GM06990 (cell line): ENCODE data around the gene DDX1.

Experiments
- DNase-seq: peaks from one replicate; pipeline ENCODE4 v3.0.0-alpha.2; 2011; ENCODE audit not compliant: insufficient read length; ENCODE audit errors: extremely low read depth
- H3K27me3 ChIP-seq: replicated peaks from 2 replicates; pipeline ENCODE4 v1.6.0; 2011; ENCODE audit warnings: low read length; ENCODE audit not compliant: control insufficient read depth, insufficient read depth
- H3K36me3 ChIP-seq: 2 replicates; pipeline ENCODE4 v1.5.1; 2011; ENCODE audit warnings: low read length; ENCODE audit not compliant: control insufficient read depth, insufficient read depth
- H3K4me3 ChIP-seq: replicated peaks from 2 replicates; pipeline ENCODE4 v1.5.1; 2011; ENCODE audit warnings: low read depth, mild to moderate bottlenecking, control low read depth, low read length
- CTCF ChIP-seq: IDR thresholded peaks from 2 replicates; pipeline ENCODE4 v1.5.1; 2011; ENCODE audit warnings: low read length, control low read depth, mild to moderate bottlenecking, inconsistent platforms; ENCODE audit not compliant: insufficient read depth, poor library complexity, severe bottlenecking

Gene DDX1

DNA sequence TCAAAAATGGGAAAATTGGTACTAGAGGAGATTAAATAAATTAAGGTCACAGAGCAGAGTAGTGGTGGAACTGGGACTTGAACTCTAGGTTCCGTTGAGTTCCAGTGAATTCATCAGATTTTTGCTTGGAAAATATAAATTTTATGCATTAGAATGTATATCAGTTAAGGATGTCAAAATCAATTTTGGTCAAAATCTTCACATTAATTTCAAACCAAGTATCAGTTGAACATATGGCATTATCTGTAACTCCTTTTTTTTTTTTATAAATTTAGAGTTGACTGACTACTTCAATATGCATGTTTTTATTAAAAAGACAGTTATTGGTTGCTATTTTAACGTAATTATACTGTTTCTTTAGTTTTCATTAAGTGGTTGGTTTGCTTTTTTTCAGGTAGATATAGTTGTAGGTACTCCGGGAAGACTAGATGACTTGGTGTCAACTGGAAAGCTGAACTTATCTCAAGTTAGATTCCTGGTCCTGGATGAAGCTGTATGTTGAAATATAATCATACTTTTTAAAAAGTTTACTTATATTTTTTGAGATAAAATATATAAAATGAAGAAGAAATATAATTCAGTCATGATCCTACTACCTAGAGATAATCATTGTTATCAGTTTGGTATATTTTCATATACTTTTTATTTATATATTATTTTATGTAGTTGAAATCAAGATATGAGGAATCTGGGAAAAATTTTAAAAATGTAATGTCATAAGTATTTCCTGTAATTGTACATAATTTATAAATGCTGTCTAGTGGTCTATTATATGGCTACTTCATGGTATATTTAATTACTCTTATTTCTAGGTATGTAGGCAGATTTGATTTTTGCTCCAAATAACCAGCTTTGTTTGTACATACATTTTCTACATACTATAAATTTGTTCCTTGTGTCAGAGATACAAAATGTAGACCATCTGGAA is 25.4 kb downstream of the DDX1 start:
- no peak for TF ChIP-seq CTCF
- DNase-seq = no peak
- Histone ChIP-seq H3K4me3 (no peak overlapping the region), H3K36me3 (peaks cover 11% of the 10 kb centered on the region), H3K27me3 (no peaks in the 10 kb centered on the region)

GRCh38 chr2:15617778-15618448 is 26.2 kb downstream of the DDX1 start:
- H3K27me3 ChIP-seq = no peaks in the 10 kb centered on the region
- DNase-seq = no peak
- H3K36me3 ChIP-seq = peaks cover 11% of the 10 kb centered on the region
- TF ChIP-seq CTCF = no peak
- no peak overlapping the region for H3K4me3 ChIP-seq

- Histone ChIP-seq H3K4me3 (no peak overlapping the region), H3K27me3 (no peaks in the 10 kb centered on the region), H3K36me3 (peaks cover 11% of the 10 kb centered on the region)
- TF ChIP-seq CTCF = no peak
- DNase-seq = no peak
Observed at GRCh38 chr2:15618449-15618855, 26.8 kb downstream of the DDX1 start.

- H3K4me3 ChIP-seq = no peak overlapping the region
- H3K36me3 ChIP-seq = peaks cover 11% of the 10 kb centered on the region
- no peak for TF ChIP-seq CTCF
- no peaks in the 10 kb centered on the region for H3K27me3 ChIP-seq
- DNase-seq = no peak
Observed at GRCh38 chr2:15619076-15619475, 27.4 kb downstream of the DDX1 start.

GRCh38 chr2:15619510-15619909 is 27.8 kb downstream of the DDX1 start:
- no peak for TF ChIP-seq CTCF
- DNase-seq = no peak
- Histone ChIP-seq H3K4me3 (no peak overlapping the region), H3K27me3 (no peaks in the 10 kb centered on the region), H3K36me3 (peaks cover 11% of the 10 kb centered on the region)
